Gastroesophageal sphincter (tissue), 3 donors: Measurements from ENCODE around the gene KAT8.

ENCODE experiments used
- EP300 ChIP-seq: sonication (generic); formaldehyde crosslinking; IDR thresholded peaks from one replicate; pipeline ENCODE4 v1.6.1; 2017; ENCODE audit warnings: antibody characterized with exemption, mild to moderate bottlenecking
- POLR2A ChIP-seq, 2 donors: fragments of 450-650 bp; IDR thresholded peaks; one replicate each; pipeline ENCODE4 v1.6.1; 2017; ENCODE audit warnings: antibody characterized with exemption in 2 of 2, mild to moderate bottlenecking in 2 of 2, moderate library complexity in 1 of 2
- POLR2AphosphoS5 ChIP-seq: sonication (generic); formaldehyde crosslinking; IDR thresholded peaks from one replicate; pipeline ENCODE4 v1.6.1; 2017; ENCODE audit warnings: antibody characterized with exemption
- TF ChIP-seq, protein P1 (sequence below), 4 experiments: fragments of 200-600 bp in 2 of 4; fragments of 450-650 bp in 2 of 4; sonication (generic) in 1 of 4; IDR thresholded peaks; one replicate each; pipeline ENCODE4 v1.5.1; 2017 to 2019; ENCODE audit warnings: antibody characterized with exemption in 4 of 4, mild to moderate bottlenecking in 2 of 4, moderate library complexity in 2 of 4

DNA sequence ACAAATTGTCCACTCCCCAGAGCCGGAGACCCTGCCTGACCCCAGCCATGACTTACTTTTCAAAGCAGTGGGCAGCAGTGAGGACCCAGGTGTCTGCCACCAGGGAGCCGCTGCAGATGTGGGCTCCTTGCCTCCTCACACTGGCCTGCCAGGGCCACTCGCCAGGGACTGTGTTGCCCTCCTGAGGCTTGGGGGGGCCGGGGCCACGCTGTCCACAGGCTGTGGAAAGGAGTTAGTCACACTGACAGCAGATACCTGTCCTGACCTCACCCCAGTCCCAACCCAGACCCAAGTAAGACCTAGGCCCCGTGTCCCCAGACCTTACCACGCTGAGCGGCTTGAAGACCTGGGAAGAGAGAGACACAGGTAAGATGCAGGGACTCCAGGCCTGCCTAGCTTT lies 30.0 kb upstream of the KAT8 start:
- TF ChIP-seq, protein P1, sequence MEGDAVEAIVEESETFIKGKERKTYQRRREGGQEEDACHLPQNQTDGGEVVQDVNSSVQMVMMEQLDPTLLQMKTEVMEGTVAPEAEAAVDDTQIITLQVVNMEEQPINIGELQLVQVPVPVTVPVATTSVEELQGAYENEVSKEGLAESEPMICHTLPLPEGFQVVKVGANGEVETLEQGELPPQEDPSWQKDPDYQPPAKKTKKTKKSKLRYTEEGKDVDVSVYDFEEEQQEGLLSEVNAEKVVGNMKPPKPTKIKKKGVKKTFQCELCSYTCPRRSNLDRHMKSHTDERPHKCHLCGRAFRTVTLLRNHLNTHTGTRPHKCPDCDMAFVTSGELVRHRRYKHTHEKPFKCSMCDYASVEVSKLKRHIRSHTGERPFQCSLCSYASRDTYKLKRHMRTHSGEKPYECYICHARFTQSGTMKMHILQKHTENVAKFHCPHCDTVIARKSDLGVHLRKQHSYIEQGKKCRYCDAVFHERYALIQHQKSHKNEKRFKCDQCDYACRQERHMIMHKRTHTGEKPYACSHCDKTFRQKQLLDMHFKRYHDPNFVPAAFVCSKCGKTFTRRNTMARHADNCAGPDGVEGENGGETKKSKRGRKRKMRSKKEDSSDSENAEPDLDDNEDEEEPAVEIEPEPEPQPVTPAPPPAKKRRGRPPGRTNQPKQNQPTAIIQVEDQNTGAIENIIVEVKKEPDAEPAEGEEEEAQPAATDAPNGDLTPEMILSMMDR (IDR thresholded peaks at IDR 0.05) = no peak
- TF ChIP-seq POLR2A (IDR thresholded peaks at IDR 0.05) (no peak), POLR2AphosphoS5 (no peak), EP300 (no peak)
